Measurements from ENCODE around the gene POLA2.

The POLA2 gene

DNA sequence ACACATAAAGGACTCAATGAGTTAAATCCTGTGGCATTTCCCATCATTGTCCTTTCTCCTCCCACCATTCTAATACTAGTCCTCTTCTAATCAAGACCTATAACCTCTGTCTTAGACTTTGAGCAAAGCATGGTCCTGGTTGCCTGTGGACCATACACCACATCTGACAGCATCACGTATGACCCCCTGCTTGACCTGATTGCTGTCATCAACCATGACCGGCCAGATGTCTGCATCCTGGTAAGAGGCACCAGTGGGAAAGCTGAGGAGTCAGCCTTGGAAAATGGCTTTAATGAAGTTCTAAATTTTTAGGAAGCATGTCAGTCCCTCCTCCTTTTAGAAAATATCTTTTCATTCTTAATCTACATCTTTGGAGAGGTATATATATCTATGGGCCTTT lies 25.8 kb downstream of the POLA2 start:
- DNase-seq (ENCODE audit: low read depth): no peak

DNA sequence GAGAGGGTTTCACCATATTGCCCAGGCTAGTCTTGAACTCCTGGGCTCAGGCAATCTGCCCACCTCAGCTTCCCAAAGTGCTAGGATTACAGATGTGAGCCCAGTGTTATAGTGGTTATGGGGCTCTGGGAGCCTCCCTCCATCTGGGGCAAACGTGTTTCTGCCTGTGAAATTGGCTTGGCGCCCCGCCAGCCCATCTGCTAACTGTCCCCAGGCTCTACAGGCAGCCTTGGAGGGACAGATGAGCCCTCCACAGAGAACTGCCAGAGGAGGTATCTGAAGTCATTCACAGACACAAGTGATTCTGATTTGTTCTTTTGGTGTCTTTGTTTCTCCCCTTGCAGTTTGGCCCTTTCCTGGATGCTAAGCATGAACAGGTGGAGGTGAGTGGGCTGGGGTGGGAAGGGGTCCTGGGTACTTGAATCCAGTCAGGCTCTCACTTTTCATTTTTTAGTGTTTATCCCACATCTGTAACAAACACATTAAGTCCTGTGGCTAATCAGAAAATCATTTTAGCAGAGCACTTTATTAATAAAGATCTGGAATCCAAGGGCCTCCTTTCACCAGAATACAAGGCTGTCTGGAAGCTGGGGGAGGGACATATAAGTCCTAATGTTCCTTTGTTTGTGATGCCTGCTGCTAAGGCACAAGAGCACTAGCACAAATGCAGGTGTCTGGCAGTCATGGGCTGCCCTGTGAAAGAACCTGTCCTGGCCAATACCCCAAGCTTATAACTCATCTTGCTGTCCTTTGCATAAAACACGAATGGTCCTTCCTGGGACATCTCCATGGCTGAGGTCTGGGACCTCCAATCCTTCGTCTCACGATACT lies 27.2 kb downstream of the POLA2 start:
- DNase-seq (ENCODE audit: low read depth): no peak

DNA sequence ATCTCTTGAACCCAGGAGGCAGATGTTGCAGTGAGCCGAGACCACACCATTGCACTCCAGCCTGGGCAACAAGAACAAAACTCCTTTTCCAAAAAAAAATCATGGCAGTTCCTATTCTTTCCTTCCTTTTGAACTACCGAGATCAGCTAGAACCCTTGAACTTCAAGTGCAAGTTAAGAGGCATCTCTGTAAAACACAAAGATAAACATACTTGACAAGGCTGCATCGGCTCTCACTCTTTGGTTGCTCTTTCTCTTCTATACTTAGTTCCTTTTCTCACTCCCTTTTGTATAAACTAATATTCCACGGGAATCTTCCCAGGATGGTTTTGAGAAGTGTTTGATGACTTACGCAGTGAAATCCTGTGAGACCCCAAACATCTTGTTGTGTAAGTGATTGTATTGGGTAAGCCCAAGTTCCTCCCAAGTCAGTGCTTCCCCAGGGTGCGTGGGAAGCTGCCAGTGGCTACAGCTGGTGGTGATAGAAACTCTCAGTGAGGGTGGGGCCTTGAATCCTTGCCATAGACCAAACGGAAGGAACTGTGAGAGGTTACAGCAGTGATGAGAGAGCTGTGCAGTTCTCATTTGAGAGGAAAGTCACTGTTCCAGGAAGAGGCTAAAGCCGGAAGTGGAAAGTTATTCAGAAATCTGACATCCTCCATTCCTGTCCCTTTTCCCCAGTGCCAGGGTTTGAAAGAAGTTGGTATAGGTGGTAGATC lies 28.8 kb downstream of the POLA2 start:
- no peak for DNase-seq (ENCODE audit: low read depth)

DNA sequence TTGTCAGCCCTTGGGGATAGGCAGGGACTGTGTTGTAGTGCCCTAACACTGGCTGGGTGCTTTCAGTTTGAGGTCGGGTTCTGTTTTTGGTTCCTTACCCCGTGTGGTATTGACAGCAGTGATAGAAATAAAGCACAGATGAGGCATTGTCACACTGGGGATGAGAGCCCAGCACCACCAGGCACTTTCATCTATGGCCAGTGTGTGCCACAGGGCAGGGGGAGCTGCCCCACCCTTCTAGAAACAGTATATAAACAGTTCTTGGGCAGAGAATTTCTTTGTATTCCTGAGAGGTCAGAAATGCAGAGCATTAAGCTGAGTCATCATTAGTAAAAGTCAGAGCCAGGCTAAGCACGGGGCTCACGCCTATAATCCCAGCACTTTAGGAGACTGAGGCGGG lies 29.9 kb downstream of the POLA2 start:
- DNase-seq (ENCODE audit: low read depth): no peak

DNA sequence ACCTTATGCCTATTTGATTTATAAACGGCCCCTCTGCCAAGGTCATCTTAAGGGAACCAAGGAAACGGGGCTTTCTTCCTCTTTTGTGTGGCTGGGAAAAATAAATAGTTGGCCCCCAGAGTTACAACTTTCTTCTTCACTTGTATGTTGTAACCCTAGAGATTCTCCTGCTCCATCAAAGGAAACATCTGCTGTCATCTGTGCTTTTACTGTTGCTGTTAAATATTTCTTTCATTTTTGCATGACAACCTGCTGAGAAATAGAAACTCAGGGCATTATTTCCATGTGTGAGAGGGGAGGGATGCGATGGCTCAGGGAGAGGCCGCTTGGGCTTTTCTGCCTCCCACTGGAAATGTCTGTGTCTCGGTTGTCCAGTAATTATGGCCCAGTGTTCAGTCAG lies 31.1 kb downstream of the POLA2 start:
- DNase-seq (ENCODE audit: low read depth): no peak

DNA sequence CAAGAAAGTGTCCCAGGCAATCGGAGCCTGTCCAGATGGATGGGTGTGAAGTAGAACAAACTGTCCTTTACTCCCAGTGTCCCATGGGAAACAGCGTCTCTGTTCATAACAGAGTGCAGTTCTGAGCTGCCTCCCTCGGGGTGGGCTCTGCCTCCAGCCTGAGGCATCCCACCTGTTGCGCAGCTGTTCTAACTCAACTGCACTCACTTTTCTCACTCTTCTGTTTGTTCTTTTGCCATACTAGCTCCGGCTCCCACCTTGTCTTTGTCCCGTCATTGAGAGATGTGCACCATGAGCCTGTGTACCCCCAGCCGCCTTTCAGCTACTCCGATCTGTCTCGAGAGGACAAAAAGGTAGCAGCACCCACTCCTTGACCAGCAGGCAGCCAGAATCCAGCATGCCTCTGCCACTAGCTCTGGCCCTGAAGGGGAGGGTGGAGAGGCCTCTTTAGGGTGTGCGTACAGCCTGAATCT lies 32.2 kb downstream of the POLA2 start:
- DNase-seq (ENCODE audit: low read depth): no peak

DNA sequence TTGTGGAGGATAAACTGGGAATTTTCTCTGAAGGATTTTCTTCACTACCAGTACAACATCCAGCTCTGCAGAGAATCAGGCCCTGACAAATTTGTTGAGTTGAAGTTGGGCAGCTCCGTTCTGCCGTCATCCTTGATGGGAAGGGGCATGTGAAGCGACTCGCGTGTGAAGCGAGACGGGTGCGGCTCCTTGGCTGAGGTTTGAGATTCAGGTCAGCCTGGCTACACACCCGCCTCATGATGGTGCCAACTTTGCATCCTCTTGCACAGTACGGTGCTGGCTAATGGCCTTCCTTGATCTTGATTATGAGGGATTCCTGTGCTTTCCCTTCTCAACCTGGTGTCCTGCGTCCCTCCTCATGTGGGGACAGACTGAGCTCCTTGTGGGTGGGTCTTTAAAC lies 33.2 kb downstream of the POLA2 start:
- DNase-seq (ENCODE audit: low read depth): no peak

DNA sequence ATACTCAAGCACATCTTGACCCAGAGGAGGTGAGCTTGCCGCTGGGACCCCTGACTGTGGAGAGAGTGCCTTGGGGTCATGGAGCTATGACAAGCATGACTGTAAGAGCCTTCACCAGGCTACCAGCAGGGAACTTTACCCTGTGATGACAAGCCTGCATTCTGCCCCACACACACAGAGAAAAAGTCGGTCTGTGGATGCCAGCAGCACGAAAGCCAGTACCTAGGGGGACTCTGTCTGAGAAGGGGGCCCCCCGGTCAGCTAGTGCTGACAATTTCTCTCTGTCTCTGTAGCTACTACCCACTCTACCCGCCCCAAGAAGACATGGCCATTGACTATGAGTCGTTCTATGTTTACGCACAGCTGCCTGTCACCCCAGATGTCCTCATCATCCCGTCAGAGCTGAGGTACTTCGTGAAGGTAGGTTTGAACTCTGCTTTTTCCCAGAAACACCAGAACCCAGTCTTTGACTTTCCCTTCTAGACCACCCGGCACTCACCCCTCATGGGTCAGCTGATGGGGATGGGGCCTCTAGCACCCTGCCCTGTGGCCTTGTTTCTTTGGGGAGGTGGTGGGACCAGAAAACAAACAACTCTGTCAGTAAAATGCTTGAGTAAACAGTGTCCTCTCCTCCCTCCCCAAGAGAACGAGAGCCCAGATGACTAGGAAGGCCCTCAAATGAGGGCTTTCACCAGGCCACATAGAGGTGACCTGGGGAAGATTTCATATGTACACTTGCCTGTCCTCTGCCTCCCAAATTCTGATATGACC lies 34.0 kb downstream of the POLA2 start:
- DNase-seq (ENCODE audit: low read depth): no peak

DNA sequence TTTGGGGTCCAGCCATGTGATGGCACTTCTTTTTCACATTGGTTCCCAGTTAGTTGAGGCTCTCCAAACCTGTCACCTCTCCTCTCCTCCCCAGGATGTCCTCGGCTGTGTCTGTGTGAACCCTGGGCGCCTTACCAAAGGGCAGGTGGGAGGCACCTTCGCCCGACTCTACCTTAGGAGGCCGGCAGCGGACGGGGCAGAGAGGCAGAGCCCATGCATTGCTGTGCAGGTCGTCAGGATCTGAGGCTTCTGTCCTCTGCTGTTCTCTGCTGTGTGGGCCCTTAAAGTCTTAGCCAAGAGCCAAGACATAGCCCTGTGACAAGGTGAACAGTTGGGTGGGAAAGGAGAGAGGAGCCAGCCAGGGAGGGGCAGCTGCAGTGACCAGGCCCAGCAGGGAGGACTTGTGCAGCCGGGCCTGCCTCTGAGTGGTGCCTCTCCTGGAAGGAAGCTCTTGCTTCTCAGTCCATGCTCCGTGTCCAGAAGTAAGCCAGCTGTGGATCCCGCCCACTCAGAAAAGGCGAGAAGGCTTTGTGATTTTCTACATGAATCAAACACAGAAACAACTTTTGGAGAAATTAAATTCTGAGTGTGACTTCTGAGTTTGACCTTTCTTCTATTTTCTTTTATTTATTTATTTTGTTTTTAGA lies 35.4 kb downstream of the POLA2 start:
- DNase-seq (ENCODE audit: low read depth): no peak

DNA sequence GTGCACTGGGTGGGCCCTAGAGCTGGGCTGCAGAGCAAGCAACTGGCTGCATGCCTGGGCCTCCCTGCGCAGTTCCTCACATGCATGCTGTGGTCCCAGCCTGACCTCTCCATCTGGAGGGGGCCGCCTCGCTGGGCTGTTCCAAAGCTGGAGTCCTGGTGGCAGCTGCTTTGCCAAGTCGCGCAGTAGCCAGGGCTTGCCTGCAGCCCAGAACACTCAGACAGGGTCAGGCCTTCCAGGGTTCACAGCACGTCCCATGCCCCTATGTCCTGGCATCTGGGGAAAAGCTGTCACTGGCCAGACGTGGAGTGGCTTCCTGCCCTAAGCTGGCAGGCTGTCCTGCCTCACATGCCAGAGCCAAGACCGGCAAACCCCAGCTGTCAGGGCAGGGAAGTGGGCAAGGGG lies 36.4 kb downstream of the POLA2 start:
- DNase-seq (ENCODE audit: low read depth): no peak

DNA sequence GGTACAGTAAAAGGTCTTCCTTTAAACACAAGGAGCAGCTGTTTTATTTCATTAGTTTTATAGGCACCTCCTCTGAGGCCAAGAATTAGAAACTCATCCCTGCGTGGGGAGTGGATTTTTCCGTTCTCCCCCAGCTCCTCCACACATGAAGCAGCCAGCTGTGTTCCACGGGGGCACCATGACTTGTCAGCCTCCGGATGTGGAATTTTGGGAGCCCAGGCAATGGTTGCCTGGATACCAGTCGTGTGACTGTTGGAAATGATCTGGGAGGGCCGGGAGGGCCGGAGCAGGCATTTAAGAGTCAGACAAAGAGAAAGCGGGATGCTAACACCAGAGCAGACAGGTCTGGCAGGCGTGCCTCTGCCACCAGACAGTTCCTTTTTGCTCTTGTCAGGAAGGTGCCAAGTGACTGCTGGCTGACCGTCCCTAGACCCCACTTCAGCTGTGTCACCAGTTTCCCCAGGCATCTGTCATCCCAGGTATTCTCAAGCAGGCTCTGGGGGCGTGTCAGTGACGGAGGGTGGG lies 37.0 kb downstream of the POLA2 start:
- no peak for DNase-seq (ENCODE audit: low read depth)

DNA sequence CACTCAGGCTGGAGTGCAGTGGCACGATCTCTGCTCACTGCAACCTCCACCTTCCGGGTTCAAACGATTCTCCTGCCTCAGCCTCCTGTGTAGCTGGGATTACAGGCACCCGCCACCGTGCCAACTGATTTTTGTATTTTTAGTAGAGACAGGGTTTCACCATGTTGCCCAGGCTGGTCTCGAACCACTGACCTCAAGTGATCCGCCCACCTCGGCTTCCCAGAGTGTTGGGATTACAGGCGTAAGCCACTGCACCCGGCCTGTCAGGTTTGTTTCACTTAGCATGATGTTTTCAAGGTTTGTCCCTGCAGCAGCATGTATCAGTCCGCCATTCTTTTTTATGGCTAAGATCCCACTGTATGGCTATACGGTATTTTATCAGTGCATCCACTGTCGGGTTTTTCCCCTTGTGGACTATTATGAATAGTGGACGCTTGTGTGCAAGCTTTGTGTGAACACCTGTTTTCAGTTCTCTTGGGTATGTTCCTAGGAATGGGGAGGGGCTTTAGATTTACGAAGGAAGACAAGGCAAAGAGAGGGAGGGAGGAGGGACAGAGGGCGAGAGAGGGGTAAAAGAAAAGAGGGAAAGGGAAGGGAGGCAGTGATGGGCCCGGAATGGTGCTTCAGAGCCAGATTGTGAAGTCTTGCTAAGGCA lies 39.0 kb downstream of the POLA2 start:
- no peak for DNase-seq (ENCODE audit: low read depth)

DNA sequence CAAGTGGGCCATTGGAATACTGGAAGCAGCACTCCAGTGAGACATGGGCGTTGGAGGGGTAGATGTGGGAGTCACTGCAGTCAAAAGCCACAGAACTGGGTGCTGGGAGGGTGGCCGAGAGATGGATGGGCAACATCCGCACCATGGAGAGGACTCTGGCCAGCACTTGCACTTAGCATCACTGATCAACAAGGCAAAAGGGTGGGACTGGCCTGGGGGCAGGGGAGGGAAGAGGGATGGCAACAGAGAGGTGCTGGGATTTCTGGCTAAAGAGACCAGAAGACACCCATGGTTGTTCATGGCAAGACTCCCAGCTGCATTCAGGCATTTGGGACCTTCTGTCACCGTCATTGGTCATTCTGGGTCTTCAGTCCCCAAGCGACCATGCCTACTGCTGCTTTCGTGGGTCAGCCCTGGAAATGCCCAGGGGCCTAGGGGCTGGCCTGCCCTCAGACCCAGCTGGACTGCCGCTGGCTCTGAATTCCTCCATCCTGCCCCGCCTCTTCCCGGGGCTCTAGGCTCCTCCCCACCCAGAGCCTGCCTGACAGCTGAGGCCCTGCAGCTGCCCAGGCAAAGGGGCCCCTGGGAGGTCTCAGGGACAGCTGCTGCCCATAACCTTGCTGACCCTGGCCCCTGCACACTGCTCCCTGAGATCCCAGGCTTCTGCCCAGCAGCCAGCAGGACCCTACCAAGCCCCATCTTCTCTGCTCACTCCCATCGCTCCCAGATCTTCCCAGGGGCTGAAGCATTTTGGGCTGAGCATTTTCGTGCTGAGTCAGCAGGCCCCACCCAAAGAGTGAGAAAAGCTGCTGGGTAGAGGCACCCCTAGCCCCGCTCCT lies 39.9 kb downstream of the POLA2 start:
- DNase-seq (ENCODE audit: low read depth): no peak

DNA sequence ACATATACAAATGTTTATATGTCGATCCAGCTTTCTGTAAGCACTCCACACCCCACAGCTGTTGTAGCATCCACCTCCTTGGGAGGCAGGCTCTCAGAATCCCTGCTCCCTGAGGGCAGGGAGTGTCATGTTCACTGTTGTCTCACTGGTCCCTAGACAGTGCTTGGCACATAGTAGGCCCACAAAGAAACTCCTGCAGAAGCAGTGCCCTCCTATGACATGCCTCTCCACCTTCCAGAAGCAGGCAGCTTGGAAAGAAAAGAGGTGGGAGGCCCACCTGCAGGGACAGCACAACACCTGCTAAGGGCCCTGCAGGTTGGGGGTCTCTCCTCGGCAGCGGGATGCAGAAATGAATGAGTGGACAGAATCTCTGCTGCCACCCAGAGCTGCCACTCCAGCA lies 41.8 kb downstream of the POLA2 start:
- no peak for DNase-seq (ENCODE audit: low read depth)

DNA sequence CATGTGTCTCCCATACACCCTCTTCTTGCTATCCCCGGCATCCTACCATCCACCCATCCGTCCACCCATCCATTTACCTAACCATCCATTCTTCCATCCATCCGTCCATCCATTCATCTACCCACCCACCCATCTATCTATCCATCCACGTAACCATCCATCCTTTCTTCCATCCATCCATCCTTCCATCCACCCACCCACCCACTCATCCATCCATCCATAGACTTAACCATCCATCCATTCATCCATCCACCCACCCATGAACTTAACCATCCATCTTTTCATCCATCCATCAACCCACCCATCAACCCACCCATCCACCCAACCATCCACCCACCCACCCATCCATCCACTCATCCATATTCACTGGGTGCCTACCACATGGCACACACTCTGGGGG lies 42.3 kb downstream of the POLA2 start:
- DNase-seq (ENCODE audit: low read depth): no peak

DNA sequence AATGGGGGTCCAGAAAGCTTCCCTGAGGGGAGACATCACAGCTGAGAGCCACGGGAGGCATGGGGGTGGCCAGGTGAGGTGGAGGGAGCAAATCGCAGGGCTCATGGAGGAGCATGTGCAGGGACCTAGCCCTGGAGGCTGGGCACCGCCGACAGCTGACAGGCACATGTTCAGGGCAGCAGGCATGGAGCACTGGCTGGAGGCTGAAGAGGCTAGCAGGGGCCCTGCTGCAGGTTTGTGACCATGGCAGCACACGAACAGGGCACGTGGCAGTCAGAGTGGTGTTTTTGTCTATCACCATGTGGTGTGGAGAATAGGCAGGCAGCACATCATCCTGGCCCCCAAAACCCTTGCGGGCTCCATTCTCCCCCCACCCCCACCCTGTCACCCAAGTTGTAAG lies 42.9 kb downstream of the POLA2 start:
- DNase-seq (ENCODE audit: low read depth): no peak

DNA sequence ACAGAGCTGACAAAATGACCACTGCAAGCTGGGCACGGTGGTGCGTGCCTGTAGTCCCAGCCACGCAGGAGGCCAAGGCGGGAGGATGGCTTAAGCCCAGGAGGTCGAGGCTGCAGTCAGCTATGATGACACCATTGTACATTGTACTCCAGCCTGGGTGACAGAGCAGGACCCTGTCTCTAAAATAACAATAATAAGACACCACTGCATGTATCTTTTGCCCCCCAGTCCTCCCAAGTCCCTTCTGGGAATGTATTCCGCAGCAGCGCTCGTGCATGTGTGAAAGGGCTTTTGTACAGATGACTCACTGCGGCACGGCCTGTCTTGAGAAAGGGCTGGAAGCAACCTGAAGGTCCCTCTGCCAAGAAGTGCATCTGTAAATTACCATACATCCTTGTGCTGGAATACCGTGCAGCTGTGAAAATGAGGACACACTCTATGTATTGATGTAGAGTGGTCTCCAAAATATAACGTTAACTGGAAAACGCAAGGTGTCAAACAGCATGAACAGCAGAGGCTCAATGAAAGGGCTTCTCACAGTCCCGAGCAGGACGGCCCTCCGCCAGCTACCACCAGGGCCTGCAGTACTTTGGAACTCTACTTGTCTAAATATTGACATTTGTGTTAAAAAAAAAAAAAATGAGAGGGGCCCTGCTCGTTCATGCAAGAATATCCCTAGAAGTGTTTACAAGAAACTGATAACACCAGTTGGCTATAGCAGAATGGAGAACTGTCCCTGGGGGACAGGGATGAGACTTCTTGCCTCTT lies 43.9 kb downstream of the POLA2 start:
- DNase-seq (ENCODE audit: low read depth): no peak

DNA sequence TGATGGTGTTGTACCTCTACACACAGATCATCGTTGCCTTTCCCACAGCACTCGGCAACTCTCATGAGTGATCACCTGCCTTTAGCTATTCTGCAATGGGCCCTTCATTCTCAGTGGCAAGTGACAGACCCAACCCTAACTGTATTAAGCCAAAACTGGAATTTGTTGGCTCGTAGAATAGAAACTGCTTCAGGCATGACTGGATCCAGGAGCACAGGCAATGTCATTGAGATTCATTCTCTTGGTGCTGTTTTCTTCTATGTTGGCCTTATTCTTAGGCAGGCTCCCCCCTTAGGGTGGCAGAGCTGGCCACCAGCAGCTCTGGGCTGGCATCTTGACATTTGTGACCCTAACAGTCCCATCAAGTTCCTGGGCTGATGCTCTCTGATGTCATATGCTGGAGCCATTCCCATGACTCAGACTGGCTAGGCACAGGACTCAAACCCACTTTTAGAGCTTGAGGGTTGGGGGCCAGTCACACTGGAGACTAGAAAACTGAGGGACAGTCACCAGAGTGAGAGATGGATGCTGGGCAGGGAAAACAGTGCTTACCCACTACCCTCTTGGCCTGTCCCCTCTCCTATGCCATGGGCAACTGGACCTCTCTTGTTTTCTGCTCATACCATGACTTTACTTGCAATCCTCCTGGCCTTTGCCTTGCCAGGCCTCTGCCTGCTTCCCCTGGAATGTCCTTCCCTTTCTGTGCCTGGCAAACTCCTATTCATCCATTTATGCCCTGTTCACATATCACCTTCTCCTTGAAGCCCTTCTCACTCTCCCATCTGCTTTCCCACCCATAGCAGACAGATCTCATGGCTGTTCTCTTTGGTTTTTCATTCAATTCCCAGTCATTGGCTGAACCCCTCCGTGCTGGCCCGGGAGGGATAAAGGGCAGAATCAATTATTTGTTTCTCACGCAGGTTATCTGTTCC lies 45.8 kb downstream of the POLA2 start:
- DNase-seq (ENCODE audit: low read depth): no peak

All from activated T-helper 1 cell treated with Interleukin-2 at 50 U/mL for 16 hours (primary cell).